SK-MEL-5 (cell line): ENCODE measurements around the gene MYDGF. TPM values are rescaled to one million over a fixed set of nuclear protein-coding genes. Genes with fewer than 3 reads are reported as not detected.
"Not testable (repeated sequence)": the region's sequence is repeated elsewhere in the genome, so short reads cannot be mapped to it uniquely, and the experiment has no call there.

Source experiments
- DNase-seq: peaks from one replicate; pipeline ENCODE4 v3.0.0-alpha.2; 2016; ENCODE audit warnings: low read depth, low spot score
- in situ Hi-C: cut with HindIII; loops from 2 replicates; pipeline ENCODE4 v1.10.0; 2016; ENCODE audit warnings: low sequenced_read_pairs, high pct_unique_total_duplicates, low pct_unique_long_range_greater_than_20kb
- total RNA-seq: library from RNA; depleted of rRNA; stranded (reverse); fragments of >200 nt; shearing (Covaris generic); gene quantifications from 2 replicates; pipeline ENCODE4 v1.2.3, GENCODE V29; 2014

MYDGF gene
- total RNA-seq, 1 experiment from 2014 or later = 321 TPM

- DNase-seq = no peak
- in situ Hi-C loops = no loop called here
Observed at GRCh38 chr19:4684312-4685095, 14.4 kb upstream of the MYDGF start.

- no peak for DNase-seq
- in situ Hi-C loops = no loop called here
Observed at GRCh38 chr19:4682417-4683200, 12.5 kb upstream of the MYDGF start.

- in situ Hi-C loops, DNase-seq: not testable (repeated sequence)
Observed at GRCh38 chr19:4680021-4680420, 9.9 kb upstream of the MYDGF start.

- in situ Hi-C loops = no loop called here
- DNase-seq = peak; percentile 50
Observed at GRCh38 chr19:4678881-4679790, 9.0 kb upstream of the MYDGF start.

- peak; percentile 70 for DNase-seq
Observed at GRCh38 chr19:4676955-4677731, 7.0 kb upstream of the MYDGF start.

GRCh38 chr19:4675346-4675745, 5.2 kb upstream of the MYDGF start:
- in situ Hi-C loops = no loop called here
- DNase-seq = no peak

More at GRCh38 chr19:4676955-4677731, 7.0 kb upstream of the MYDGF start:
- in situ Hi-C loops = no loop called here

GRCh38 chr19:4673726-4674125, 3.6 kb upstream of the MYDGF start:
- DNase-seq = no peak
- in situ Hi-C loops = no loop called here

GRCh38 chr19:4673216-4673615, 3.1 kb upstream of the MYDGF start:
- in situ Hi-C loops = no loop called here
- DNase-seq = no peak

GRCh38 chr19:4671185-4671851, 1.2 kb upstream of the MYDGF start:
- DNase-seq = no peak
- in situ Hi-C loops = no loop called here

- in situ Hi-C loops = no loop called here
- DNase-seq = no peak
Observed at GRCh38 chr19:4664642-4665041, 5.5 kb downstream of the MYDGF start.

GRCh38 chr19:4662812-4663211, 7.3 kb downstream of the MYDGF start:
- DNase-seq = no peak
- in situ Hi-C loops = no loop called here

GRCh38 chr19:4662020-4662695, 8.0 kb downstream of the MYDGF start:
- DNase-seq = no peak
- in situ Hi-C loops = no loop called here

- DNase-seq = no peak
Observed at GRCh38 chr19:4660993-4661392, 9.1 kb downstream of the MYDGF start.

GRCh38 chr19:4660181-4660791, 9.9 kb downstream of the MYDGF start:
- peak; percentile 41 for DNase-seq
- in situ Hi-C loops = no loop called here

More at GRCh38 chr19:4660993-4661392, 9.1 kb downstream of the MYDGF start:
- in situ Hi-C loops = no loop called here

- in situ Hi-C loops = no loop called here
- DNase-seq = no peak
Observed at GRCh38 chr19:4657835-4658234, 12.3 kb downstream of the MYDGF start.

- no peak for DNase-seq
- in situ Hi-C loops = no loop called here
Observed at GRCh38 chr19:4657262-4657661, 12.9 kb downstream of the MYDGF start.
